ENCODE results near the gene ARF6.

GRCh38 chr14:49945448-49946319, 52.8 kb downstream of the ARF6 start:
- no peak for TF ChIP-seq CTCF (conservative IDR thresholded peaks at IDR 0.05)
- TF ChIP-seq ZFX (IDR thresholded peaks at IDR 0.05) = no peak

All from C4-2B (cell line).